Amniotic stem cell (primary cell): ENCODE results near the gene DCDC2C.

Experiments
- DNase-seq: peaks from one replicate; lab custom pipeline; 2025; lab: John Stamatoyannopoulos, UW

Gene DCDC2C

GRCh38 chr2:3743951-3744555 lies 40.7 kb downstream of the DCDC2C start:
- no peak for DNase-seq

GRCh38 chr2:3745920-3746319 lies 42.5 kb downstream of the DCDC2C start:
- DNase-seq = no peak

DNA sequence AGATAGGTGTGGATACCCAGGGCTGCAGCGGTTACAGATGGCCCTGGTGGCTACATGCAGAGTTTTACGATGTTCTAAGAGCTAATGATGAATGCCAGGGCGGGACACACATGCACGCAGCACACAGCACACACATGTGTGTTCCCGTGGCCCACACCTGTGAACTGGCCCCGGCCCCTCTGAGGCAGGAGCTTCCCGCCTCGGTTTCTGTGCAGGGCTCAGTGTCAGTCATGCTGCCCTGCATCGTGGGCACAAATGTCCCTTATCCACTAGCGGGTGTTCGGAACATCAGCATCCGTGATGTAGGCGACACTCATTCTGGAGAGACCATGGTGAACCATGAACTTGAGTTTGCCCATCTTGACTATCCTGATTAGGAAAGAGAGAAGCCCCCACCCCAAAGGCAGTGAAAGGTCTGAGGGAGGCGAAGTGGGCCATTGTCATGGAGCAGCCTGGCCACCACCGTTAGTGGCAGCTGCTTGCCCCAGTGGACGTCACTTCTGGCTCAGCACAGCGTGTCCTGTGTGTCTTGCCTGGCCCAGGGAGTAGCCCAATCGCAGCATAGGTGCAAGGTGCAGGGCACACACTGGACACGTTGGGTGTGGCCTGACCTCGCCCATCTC lies 43.8 kb downstream of the DCDC2C start:
- no peak for DNase-seq

GRCh38 chr2:3747826-3748225 lies 44.5 kb downstream of the DCDC2C start:
- no peak for DNase-seq

GRCh38 chr2:3749201-3749600 lies 45.8 kb downstream of the DCDC2C start:
- no peak for DNase-seq

GRCh38 chr2:3751251-3751650 lies 47.9 kb downstream of the DCDC2C start:
- no peak for DNase-seq

- DNase-seq = no peak
These were observed 48.4 kb downstream of the DCDC2C start for GRCh38 chr2:3751806-3752205.

DNA sequence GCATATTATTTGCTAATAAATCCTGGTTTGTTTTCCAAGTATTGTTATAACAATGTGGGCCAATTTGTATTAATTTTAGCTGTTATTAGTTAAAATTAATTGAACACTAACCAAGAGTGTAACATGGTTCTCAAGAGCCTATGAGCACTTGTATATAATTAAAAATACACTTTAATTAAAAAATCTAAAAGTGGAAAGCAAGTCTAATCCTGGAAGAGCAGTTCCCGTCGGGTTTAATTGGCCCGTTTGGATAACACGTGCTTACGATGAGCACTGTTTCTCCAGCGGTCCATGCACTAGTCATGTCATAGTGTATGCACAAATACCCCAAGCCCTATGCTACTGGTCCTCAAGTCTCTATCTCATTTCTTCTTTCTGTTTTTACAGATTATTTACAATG lies 49.0 kb downstream of the DCDC2C start:
- DNase-seq = no peak

GRCh38 chr2:3753561-3753960 lies 50.2 kb downstream of the DCDC2C start:
- DNase-seq = no peak

DNA sequence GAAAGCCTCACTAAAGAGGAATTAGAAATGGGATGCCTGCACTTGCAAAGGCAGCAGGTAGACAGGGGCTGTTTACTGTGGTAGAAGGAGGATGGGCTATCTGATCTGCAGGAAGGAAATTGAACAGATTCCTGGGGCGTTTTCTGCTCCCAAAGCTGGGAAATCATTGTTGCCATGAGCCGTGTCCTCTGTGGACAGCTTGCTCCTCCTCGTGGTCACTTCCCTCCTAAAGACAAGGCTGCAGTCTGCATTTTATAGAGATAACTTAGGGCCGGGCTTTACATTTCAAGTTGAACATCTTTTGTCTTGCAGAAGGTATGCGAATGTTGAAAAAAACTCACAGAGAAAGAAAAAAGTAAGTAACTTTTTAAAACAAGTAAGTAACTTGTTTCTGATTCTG lies 50.9 kb downstream of the DCDC2C start:
- DNase-seq = no peak

DNA sequence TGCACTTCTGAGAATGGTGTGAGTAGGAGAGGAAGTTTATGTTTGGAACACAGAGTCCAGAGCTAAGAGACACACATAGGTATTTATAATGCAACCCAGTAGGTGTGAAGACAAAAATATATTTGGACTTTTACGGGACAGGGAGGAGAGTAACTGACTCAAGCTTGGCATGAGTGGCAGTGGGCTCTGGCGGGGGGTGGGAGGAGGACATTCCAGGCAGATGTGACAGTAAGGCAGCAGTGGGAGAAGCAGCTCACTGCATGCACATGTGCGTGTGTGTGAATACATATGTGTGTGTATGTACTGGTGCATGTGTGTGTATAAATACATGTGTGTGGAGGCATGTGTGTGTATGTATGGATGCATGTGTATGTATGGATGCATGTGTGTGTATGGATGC lies 51.4 kb downstream of the DCDC2C start:
- DNase-seq = no peak

DNA sequence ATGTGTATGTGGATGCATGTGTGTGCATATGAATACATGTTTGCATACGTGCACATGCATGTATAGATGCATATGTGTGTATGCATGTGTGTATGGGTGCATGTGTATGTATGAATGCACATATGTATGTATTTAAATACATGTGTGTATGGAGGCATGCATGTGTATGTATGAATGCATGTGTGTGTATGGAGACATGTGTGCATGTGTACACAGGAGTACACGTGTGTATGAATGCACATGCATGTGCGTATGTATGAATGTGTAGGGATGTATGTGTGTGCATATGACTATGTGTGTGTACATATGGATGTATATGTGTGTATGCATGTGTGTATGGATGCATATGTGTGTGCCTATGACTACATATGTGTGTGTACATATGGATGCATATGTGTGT lies 51.9 kb downstream of the DCDC2C start:
- DNase-seq = no peak

GRCh38 chr2:3756306-3756705 lies 52.9 kb downstream of the DCDC2C start:
- no peak for DNase-seq

- no peak for DNase-seq
These were observed 55.5 kb downstream of the DCDC2C start for GRCh38 chr2:3758906-3759305.

GRCh38 chr2:3759331-3759730 lies 56.0 kb downstream of the DCDC2C start:
- no peak for DNase-seq

DNA sequence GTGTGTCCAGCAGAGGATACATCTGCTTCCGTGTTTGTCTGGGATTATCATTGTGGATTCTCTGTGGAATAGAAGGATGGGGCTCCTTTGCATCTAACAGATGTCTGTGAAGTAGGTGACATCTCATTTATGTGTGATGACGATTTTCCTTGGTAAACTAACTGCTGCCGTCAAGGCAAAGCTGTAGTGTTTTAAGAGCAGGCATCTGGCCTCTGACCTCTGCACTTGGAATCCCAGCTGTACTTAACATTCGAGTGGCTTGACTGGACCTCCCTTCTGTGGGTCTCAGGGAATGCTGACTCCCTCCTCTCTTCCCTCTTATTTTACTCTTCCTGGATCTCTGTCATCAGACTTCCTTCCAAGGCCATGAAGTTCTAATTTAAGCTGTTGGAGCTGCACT lies 56.4 kb downstream of the DCDC2C start:
- no peak for DNase-seq

DNA sequence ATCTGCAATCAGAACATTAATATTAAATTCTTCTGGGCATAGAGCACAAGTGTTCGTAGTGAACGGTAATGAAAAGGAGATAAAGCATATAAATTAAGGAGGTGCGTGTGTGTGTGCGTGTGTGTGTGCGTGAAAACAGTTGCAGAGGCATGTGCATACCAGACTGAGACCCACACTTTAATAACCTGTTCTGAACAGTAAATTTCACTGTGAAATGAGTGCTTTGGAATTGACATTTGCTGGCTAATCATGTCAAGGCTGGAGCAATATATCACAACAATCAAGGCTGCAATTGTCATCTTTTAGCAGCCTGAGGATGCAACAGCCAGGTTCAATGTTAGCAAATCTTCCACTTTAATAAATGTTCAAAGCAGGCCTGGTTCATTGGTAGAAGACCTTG lies 57.9 kb downstream of the DCDC2C start:
- no peak for DNase-seq

- DNase-seq = no peak
These were observed 59.5 kb downstream of the DCDC2C start for GRCh38 chr2:3762771-3763447.

- DNase-seq = no peak
These were observed 63.4 kb downstream of the DCDC2C start for GRCh38 chr2:3766824-3767223.

DNA sequence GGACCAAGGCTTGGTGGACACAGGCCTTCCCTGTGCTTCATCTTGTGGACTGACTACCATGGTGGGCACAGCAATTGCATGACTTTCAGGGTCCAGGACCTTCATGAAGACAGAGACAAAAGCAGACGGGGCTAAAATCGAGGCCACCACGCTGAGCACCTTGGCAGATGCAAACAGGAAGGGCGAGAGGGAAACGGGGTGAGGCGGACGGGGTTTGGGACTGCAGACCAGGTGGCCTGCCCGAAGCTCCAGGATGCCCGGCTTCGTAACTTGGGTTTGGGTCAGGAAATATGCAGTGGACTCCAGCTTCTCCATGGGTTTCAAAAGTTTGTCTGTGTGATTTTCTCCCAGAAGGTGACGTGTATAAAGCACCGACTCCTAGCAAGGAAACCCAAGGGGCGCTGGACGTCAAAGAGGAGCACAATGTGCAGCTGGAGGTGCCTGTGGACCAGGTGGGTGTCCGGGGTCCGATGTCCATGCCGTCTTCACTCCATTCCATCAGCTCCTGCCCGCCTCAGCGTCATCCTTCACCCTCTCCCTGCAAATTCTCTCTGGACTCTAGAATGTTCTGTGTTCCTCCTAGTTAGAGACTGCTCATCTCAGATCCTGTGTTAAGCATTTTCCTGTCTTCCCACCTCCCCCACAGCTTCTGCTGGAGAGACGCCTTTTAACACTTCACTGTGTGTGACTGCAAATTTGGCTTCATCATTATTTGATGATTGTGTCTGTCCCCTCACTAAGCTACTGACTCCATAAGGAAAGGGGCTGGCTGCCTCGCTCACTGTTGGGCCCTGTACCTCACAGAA lies 65.8 kb downstream of the DCDC2C start:
- DNase-seq = no peak

DNA sequence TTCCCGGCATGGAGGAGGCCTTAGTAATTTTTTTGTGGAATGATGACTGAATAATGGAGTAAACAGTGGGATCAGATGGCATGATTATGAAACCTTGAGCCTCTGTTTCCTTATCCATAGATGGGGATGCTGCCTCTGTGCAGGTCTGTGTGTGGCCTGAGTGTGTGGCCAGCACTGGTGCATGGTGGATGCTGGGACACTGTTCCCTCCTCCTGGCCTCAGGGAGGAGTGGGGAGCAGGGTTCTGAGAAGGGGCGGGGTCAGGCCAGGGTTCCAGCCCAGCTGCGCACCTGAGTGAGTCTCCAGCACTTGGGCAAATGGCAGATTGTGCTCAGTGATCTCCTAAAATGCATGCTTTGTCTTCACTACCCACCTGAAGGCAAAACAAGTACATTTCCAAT lies 66.4 kb downstream of the DCDC2C start:
- DNase-seq = no peak

GRCh38 chr2:3770724-3771415 lies 67.5 kb downstream of the DCDC2C start:
- no peak for DNase-seq
